Measurements from ENCODE around the gene DENND2A.
"Not testable (repeated sequence)": the region's sequence is repeated elsewhere in the genome, so short reads cannot be mapped to it uniquely, and the experiment has no call there.

Gene DENND2A

DNA sequence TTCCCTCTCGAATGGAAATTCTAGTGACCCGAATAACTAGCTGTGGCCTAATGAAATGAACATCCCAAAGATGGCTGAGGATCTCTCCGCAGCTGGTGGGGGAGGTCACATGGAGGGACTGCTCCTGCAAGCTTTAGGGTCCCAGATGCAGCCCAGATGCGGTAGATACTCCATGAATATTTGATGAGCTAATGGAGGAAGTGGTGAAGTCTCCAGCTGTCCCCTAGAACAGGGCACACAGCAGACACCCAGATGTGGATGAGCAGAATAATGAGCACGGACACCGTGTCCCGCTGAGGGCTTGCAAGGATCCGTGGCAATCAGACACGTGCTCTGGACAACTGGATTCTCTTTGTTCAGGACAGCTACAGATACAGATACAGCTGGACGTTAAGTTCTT is 59.2 kb downstream of the DENND2A start:
- DNase-seq = no peak

GRCh38 chr7:140577651-140578050 is 63.0 kb downstream of the DENND2A start:
- no peak for DNase-seq

- DNase-seq = no peak
These were observed 64.0 kb downstream of the DENND2A start for GRCh38 chr7:140576589-140576988.

DNA sequence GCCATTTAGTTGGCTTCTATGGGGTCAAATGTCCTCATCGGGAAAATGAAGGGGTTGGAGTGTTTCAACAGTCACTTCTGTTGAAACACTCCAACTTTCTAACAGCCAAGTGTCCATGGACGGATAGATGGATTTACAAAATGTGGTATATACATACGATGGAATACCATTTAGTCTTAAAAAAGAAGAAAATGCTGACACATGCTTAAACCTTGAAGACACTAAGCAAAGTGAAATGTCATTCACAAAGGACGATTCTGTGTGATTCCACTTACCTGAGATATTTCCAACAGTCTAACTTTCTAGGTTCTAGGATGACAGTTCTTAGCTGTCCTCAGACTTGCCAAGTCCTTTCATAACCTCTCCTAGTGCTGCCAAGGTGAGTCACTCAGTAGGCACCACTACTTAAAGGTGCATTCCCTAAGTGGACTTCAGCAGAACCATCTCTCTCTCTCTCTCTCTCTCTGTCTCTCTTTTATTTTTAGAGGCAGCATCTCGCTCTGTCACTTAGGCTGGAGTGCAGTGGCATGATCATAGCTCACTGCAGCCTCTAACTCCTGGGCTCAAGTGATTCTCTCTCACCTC is 69.0 kb downstream of the DENND2A start:
- no peak for DNase-seq

- DNase-seq = no peak
These were observed 70.5 kb downstream of the DENND2A start for GRCh38 chr7:140570120-140570519.

DNA sequence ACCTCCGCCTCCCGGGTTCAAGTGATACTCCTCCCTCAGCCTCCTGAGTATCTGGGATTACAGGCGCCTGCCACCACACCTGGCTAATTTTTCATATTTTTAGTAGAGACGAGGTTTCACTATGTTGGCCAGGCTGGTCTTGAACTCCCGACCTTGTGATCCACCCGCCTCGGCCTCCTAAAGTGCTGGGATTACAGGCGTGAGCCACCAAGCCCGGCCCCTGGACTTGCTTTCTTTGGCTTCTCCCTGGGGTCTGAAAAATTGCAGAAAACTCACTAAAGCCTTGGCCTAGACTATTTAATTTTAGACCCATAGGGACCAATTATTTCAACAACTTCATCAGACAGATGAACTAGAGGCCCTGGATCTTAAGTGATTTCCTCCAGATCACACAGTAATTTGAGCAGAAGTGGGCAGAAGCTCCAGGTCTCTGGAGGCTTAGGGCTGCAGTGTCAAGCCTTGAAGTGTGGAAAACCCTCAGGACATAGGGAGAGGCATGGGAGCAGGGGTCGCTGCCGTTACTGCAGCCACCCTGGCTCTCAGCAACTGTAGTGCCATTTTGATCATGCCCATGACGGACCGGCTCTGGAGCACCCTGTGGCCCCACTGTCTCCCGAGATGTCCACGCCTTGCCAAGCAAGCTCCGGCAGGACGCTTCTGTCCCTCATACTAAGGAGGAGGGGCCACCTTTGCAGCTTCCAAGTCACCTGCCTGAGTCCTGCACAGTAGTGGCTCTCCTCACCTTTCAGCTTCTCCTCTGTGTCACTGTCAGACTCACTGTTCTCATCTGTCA is 72.4 kb downstream of the DENND2A start:
- no peak for DNase-seq

DNA sequence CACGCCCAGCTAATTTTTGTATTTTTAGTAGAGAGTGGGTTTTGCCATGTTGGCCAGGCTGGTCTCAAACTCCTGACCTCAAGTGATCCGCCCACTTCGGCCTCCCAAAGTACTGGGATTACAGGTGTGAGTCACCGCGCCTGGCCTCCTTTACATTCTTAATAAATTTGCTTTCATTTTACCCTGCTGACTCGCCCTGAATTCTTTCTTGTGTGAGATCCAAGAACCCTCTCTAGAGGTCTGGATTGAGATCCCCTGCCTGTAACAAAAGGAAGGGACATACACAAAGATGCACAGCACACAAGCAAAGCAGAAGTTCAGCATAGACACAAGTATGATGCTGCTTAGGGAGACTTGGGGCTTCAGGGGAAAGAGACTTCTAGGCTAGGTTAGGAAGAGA is 74.4 kb downstream of the DENND2A start:
- not testable (repeated sequence) for DNase-seq

DNA sequence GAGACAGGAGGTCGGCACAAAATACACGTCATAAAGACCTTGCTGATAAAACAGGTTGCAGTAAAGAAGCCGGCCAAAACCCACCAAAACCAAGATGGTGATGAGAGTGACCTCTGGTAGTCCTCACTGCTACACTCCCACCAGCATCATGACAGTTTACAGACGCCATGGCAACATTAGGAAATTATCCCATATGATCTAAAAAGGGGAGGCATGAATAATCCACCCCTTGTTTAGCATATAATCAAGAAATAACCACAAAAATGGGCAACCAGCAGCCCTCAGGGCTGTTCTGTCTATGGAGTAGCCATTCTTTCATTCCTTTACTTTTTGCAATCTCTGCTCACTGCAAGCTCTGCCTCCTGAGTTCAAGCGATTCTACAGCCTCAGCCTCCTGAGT is 74.9 kb downstream of the DENND2A start:
- DNase-seq = not testable (repeated sequence)

DNA sequence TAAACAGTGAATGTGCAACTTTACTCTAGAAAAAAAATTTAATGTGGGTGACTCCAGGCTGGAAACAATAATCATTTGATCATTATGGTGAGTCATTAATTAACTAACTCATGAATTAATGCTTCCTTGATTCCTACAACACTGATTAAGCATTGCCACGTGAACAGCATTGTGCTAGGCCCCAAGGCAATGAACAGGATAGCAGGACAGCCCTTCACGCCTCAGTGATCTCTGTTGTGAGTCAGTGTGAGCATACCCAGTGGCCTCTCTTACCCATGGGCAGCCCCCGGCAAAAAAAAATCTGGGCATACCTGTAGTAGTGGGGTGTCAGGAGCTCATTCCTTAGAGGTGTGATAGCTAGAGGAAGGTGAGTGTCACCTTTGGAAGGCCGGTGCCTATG is 76.0 kb downstream of the DENND2A start:
- DNase-seq = peak; percentile 47

- peak; percentile 85 for DNase-seq
These were observed 77.6 kb downstream of the DENND2A start for GRCh38 chr7:140562926-140563481.

DNA sequence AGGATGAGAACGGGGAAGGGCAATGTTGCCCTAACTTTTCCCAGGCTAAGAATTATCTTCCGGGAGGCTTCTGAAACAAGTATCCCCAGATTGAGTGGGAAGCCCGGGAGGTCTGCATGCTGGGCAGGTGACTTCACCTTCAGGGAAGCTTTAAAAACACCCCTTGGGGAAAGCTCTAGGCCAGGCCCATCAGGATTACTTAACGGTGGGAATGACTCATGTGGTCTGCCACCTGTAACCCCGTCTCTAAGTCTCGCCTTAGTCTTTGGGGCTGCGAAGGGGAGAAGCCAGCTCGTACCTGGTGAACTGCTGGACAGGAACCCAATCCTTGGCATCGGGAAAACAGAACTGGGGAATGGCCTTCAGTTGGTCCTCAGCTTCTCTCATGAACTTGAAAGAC is 81.2 kb downstream of the DENND2A start:
- no peak for DNase-seq

DNA sequence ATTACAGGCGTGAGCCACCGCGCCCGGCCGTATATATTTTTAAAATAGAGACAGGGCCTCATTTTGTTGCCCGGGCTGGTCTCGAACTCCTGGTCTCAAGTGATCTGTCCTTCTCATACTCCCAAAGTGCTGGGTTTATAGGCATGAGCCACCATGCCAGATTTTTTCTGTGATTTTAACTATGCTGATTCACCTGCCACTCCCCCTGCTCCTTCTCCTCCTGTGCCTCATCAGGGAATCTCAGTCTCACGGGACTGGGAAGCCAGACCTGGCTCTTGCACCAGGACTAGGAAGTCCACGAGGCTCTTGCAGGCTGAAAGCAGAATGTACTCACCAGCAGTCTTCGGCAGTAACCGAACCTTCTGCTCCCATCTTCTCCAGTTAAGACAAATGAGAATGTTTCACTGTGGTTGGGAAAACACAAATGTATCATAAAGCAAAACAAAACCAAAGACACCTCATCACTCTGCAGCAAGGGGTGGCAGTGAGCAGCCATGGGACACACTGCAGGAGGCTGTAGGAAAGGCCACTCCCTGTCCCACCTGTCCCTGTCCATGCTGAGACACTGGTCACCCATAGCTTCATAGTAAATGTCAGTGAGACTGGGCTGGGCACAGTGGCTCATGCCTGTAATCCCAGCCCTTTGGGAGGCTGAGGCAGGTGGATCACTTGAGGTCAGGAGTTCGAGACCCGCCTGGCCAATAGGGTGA is 82.6 kb downstream of the DENND2A start:
- DNase-seq = no peak

- no peak for DNase-seq
These were observed 83.5 kb downstream of the DENND2A start for GRCh38 chr7:140557069-140557468.

DNA sequence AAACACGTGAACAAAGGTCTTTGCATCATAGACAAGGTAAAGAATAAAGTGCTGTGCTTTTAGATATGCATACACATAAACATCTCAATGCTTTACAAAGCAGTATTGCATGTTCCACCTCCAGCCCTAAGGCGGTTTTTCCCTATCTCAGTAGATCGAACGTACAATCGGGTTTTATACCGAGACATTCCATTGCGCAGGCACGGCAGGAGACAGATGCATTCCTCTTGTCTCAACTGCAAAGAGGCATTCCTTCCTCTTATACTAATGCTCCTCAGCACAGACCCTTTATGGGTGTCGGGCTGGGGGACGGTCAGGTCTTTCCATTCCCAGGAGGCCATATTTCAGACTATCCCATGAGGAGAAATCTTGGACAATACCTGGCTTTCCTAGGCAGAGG is 87.4 kb downstream of the DENND2A start:
- DNase-seq = not testable (repeated sequence)

- DNase-seq = no peak
These were observed 88.4 kb downstream of the DENND2A start for GRCh38 chr7:140552240-140552679.

GRCh38 chr7:140551355-140552239 is 89.0 kb downstream of the DENND2A start:
- DNase-seq = no peak

DNA sequence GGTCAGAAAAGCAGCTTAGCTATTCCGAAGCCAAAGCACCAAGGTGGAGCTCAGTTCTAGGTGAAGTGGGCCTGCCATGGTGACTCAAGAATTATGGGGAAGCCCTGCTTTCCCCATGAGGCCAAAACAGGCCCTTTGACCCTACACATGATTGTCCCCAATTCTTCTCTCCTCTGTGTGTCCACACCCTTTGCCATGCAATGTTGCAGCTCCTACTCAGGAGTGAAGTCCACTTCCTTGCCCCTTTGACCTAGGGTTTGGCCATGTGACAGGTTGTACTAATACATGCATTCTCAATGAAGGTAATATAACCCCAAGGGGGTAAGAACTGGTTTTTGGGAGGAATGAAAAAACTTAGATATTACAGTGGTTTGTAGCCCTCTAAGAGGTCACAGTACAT is 93.7 kb downstream of the DENND2A start:
- DNase-seq = no peak

- no peak for DNase-seq
These were observed 96.2 kb downstream of the DENND2A start for GRCh38 chr7:140544388-140544826.

DNA sequence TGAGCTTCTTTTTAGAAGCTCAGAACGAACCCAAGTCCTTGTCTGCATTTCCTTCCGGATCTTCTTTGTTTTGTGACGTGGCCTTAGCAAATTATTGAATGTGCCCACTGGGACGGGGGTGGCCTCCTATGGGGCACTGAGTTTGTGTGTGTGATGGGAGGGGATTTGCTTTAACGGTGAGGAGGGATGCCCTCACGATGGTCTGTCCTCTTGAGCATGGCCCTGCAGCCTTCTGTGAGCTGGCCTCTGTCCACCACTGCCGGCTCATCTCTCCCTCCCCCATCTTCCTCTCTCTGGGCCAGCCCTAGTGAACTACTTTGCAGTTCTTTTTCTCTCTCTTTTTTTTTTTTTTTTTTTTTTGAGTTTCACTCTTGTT is 98.4 kb downstream of the DENND2A start:
- DNase-seq = no peak

GRCh38 chr7:140541513-140542227 is 98.9 kb downstream of the DENND2A start:
- peak; percentile 95 for DNase-seq

GRCh38 chr7:140541176-140541512 is 99.5 kb downstream of the DENND2A start:
- DNase-seq = no peak
